Stimulated activated CD8-positive, alpha-beta memory T cell treated with anti-CD3 and anti-CD28 coated beads, Interleukin-4, amount 100 ng/mL, for 48 hours (primary cell): ENCODE data around the gene CEACAM8.
A peak's percentile ranks its signal among the peaks of the same experiment; 100 is the strongest.
"Not testable (repeated sequence)": the region's sequence is repeated elsewhere in the genome, so short reads cannot be mapped to it uniquely, and the experiment has no call there.

ENCODE experiments used
- DNase-seq: peaks from one replicate; pipeline ENCODE4 v3.0.0-alpha.2; 2020

The CEACAM8 gene

DNA sequence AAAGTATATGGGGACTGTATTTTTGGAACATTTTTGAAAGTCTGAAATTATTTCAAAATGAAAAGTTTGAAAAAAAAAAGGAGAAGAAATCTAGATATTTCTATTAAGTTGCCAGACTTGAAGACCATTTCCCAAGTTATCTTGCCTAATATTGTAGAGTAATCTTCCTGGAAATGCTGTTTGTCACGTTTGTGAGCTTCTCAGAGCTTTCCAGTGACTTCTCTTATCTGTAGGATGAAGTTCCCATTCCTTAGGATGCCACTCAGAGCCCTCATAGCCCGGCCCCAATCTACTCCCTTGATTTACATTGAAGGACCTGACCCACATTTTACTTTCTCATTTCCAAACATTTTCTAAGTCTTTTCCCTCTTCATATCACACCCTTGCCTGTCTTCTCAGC, 23.6 kb downstream of the CEACAM8 start:
- DNase-seq: no peak

DNA sequence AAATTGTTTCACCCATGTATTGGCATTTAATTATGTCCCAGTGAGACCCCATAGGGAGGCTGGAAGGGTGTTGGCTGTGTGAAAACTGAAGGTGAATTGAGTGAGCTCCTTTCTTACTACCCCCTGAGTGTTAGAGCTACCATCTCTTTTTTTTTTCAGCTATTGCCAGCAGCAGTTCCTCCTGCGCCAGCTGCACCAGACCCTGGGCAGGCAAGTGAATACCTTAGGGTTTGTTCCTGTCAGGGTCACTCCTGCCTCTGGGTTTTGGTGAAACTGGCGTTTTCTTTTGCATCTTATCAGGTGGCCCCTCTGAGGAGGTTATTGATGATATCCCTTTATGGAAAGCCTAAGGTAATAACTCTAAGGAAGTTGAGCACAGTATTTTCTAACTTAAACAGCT, 25.5 kb downstream of the CEACAM8 start:
- DNase-seq: no peak

DNA sequence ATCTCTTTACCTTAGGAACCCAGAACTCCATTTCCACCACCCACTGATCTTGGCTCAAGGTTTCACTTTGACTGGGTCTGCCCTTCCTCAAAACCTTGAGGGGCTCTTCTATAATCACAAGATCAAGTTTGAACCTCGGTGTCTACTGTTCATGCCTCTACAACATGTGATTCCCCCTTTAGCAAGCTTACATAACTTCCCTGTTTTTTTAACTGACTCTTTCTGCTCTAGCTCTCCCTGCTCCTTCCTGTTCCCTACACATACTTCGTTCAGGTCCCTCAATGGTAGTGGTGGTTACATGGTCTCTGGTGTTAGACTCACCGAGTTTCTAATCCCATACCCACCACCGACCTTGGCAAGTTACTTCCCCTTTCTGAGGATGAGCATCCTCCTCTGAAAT, 26.7 kb downstream of the CEACAM8 start:
- no peak for DNase-seq

DNA sequence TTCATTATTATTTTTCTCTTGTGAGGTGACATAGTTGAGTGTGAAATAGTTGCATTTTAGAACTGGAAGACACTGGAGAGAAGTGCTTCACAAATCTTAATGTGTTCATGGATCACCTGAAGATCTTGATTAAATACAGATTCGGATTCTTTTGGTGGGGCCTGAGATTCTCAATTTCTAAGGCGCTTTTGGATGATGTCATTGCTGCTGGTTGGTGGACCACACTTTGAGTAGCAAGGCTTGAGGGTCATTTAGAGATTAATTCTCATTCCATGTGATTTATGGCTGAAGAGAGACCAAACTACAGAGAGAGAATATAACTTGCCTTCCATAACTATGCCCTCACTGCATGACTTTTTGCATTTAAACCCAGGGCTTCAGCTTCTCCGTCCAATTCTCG, 27.2 kb downstream of the CEACAM8 start:
- no peak for DNase-seq

DNA sequence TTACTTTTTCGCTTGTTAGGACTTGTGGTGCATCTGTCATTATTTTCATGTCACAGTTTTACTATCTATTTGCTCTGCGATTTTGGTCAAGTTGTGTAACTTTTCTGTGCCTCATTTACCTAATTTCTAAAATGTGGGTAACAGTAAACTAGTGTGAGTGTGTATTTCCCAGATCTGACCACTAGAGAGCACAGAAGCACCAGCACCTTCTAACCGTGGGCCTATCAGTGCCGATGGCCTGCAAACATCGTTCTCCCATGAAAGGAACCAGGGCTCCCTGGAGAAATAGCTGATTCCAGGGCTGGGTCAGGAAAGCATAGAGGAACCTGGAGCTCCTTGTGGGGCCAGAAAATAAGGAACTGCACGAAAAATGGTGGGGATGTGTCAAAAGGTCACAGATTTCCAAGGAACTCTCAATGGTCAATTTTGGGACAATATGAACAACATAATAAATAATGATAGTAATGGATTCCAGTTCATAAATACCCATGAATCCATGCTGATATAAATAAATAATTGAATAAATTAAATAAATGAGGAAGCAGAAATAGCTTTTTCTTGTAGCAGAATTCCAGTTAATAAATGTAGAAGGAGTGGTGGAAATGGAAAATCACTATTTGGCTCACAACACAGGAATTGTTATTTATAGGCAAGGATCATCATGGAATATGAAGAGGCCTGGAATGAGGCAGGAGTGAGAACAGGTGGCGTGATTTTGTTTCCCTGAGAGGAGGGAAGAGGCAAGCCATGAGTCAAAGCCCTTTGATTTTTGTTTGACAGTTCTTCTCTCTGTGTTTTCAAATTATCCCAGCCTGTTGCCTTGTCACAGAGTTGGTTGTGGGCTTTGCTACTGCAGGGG, 31.1 kb downstream of the CEACAM8 start:
- DNase-seq: peak; percentile 30

DNA sequence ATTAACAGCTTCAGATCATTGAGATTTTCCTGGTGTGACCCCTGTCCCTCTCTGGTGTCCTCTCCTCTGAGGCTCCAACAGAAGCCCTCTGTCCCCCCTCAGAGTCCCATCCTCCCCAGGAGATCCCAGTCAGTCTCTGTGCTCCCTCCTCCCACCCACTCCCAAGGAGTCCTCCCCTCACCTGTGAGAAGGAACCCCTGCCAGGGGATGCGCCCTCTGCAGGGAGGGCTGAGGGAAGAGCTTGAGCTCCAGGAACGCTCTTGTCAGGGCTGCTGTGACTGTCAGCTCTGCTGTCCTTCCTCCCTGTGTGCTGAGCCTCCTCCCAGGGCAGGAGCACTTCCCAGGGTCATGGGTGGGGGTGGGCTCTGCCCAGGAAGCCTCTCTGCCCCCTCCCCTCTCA, 33.2 kb downstream of the CEACAM8 start:
- no peak for DNase-seq

DNA sequence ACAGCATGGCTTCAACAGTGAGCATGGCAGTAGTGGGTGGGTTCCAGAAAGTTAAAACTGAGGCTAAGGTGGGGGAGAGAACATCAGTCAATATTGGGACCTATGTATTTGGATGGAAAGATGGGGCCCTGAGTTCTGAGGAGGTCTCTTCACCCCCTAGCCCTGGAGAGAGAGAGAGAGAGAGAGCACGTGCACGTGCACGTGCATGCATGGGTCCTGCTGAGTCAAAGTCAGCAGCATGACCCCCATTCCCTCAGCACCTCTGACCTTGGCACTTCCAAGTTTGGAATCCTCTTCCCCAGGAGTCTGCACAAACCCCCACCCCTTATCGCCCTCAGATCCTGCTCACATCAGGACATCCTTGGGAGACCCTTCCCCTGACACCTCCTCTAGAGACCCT, 34.0 kb downstream of the CEACAM8 start:
- DNase-seq: no peak

DNA sequence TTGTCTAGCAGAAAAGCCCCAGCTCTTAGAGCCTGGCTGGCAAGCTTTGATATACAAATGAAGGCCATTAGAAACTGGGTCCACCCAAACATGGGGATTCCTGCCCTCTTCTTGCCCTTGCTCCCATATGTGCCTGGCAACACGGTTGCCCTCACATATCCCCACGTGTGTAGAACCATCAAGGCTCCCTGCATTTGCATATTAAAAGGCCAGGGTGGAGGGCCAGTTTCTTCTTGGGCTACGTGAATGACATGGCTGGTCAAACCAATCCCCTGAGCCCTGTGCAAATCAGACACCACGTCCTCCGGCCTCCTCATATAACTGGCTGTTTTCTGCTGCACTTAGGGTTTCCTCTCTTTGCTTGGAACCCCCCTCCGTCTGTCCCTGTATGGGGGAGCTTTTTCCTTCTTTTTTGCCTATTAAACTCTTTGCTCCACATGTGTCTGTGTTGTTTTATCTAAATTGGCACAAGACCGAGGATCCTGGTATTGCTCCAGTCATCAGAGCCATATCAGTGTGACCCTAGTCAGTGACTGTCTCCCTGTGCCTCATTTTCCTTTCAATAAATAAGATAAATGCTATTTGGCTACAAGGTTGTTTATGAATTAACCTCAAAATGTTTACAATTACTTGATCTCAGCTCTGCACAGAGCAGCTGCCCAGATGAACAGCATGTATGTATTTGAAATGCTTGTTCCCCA, 36.1 kb downstream of the CEACAM8 start:
- DNase-seq: no peak

DNA sequence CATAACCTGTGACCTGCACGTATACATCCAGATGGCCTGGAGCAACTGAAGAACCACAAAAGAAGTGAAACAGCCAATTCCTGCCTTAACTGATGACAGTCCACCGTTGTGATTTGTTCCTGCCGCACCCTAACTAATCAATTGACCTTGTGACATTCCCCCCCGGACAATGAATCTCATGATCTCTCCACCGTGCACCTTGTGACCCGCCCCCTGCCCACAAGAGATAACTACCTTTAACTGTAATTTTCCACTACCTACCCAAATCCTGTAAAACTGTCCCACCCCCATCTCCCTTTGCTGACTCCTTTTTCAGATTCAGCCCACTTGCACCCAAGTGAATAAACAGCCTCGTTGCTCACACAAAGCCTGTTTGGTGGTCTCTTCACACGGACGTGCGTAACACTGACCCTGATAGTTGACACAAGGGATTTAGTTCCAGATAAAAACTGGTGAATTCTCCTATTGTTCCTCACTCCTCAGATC, 37.3 kb downstream of the CEACAM8 start:
- DNase-seq: not testable (repeated sequence)

DNA sequence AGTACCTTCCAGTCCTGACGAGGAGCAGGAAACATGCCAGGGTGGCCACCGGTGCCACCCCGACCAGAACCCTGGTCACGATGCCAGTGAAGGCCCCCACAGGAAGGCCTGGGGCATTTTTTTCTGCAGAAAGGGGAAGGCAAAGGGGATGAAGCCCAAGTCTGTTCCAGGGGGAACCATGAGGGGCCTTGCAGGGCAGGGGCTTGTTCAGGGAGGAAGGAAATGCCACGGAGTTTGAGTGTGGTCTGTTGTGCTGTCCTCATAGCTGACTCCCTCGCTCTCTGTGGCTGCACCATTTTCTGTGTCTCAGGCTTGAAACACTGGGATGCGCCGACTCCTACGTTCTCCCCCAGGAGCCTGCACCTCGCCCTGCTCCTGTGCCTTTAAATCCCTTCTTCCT, 38.9 kb downstream of the CEACAM8 start:
- no peak for DNase-seq

DNA sequence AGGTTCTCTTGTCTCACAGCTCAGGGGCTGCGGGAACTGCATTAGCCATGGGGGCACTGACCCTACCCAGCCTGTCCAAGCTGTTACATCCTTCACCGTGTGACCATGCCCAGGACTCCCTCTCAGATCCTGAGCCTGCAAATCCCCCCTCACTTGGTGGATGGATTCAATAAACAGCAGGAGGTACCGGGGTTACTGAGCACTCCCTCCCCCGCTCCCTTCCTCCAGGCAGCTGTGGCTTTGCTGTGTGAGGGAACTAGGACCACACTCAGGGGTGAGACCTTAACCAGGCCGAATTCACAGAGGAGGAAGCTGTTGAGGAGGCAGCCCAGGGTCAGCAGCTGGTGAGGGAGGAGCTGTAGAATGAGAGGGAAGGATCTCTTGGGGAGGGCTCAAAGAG, 39.4 kb downstream of the CEACAM8 start:
- DNase-seq: no peak

DNA sequence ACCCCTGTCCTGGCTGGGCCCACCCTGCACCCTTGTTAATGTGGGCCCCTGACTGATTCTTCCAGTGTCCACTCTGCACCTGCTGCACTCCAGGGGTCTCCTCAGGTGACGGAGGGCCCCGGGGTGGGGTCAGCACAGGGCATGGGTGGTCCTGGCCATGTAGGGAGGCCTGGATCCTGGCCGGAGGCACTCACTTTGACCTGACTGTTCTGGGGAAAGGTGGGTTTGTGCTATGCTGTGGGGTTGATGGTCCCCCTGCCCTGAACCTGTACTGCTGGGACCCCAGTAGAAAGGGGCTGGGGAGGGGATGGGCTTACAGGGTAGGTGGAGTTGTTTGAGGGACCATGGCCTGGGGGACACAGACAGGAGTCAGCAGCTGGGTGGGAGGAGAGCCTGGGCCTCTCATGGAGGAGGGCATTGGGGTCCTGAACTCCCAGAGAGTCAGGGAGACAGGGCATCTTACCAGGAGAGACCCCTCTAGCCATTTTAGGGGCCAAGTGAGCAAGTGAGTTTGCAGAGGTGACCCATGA, 40.6 kb downstream of the CEACAM8 start:
- no peak for DNase-seq

DNA sequence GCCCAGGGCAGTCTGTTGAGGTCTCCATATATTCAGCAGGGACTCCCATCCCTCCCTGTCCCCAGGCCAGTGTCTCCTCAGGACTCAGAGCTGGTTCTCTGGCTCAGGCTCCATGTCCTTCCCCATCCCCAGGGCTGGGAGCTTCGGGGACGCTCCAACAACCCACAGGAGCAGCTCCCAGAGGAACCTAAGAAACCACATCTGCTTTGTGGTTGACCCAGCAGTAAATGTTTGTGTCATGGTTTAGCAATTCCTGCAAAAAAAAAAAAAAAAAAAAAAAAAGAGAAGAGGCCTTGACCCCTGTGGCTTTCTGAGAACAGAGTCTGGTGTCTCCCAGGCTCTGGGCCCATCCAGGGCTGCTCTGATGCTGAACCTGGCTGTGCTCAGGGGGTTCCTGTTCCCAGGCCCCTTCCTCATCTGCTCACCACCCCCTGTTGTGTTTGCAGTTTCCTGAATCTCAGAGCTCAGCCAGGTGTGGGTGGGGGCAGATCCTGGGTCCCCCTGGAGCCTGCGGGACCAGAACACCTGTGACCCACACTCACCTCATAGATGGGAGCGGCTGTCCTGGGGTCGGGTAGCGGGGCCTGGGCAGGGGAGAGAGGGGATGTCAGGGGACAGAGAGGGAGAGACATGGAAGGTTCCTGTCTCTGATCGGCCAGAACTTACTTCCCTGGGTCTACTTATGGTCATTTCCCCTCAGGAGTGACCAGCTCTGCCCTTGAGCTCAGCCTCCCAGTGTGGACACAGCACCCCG, 41.3 kb downstream of the CEACAM8 start:
- DNase-seq: no peak

DNA sequence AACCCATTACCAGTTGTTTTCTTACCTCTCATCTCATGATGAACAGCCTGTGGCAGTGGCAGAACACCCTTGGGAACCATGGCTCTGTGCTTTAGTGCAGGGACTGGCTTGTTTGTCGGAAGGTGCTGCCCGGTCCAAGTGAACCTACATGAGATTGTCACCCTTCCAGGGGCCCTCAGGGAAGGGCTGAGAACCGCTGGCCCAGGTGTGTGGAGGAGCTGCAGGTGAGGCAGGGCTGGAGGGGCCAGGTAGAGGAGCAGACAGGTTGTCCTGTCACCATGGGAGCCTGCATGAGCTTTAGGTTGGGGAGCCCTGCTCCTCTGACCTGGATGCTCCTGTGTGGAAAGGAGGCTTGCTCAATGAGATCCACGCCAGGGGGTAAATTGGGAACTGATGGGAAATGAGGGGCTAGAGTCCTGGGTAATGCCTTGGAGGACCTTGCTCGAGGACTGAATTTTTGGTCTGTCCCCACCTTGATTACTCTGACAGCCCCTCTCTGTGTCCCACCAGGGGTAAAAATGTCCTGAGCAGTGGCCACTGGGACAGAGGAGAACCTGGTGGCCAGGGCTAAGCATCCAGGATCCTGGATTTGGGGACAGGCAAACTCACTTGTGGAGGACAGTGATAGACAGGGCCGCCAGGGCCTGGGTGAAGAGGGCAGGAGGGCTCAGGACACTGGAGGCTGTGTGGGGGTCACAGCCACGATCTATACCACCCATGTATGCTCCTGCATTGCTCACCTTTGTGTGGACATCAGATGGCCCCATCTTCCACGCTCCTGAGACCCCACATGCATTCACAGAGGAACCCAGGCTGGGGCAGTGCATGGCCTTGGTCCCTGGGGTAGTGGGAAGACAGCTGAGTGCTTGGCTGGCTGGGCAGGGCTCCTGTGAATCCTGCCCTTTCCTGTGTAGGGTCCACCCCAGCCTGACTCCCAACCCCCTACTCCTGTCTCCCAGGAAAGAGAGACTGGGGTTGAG, 42.3 kb downstream of the CEACAM8 start:
- no peak for DNase-seq

DNA sequence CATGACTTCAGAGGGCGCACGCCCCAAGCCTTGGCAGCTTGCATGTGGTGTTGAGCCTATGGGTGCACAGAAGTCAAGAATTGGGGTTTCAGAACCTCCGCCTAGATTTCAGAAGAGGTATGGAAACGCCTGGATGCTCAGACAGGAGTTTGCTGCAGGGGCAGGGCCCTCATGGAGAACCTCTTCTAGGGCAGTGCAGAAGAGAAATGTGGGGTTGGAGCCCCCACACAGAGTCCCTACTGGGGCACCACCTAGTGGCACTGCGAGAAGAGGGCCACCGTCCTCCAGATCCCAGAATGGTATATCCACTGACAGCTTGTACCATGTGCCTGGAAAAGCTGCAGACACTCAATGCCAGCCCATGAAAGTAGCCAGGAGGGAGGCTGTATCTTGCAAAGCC, 44.2 kb downstream of the CEACAM8 start:
- not testable (repeated sequence) for DNase-seq

DNA sequence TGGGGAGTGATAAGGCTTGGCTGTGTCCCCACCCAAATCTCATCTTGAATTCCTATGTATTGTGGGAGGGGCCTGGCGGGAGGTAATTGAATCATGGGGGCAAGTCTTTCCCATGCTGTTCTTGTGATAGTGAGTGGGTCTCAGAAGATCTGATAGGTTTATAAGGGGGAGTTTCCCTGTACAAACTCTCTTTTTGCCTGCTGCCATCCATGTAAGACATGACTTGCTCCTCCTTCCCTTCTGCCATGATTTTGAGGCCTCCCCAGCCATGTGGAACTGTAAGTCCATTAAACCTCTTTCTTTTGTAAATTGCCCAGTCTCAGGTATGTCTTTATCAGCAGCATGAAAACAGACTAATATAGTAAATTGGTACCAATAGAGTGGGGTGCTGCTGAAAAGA, 45.7 kb downstream of the CEACAM8 start:
- DNase-seq: not testable (repeated sequence)

DNA sequence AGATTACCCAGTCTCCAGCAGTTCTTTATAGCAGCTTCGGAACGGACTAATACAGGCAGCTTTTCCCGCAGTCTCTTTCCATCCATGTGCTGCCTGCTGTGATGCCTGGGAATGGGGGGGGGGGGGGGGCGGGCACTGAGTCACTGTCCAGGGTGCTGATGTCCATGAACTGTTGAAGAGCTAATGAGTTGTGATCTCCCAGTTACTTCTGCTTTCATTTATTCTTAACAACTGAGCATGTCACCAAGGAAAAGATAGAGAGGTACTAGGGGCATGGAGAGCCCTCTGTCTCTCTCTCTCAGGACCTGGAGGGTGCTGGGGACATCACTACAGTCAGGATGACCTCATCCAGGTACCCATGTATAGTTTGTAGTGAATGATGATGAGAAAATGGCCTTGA, 46.2 kb downstream of the CEACAM8 start:
- no peak for DNase-seq

DNA sequence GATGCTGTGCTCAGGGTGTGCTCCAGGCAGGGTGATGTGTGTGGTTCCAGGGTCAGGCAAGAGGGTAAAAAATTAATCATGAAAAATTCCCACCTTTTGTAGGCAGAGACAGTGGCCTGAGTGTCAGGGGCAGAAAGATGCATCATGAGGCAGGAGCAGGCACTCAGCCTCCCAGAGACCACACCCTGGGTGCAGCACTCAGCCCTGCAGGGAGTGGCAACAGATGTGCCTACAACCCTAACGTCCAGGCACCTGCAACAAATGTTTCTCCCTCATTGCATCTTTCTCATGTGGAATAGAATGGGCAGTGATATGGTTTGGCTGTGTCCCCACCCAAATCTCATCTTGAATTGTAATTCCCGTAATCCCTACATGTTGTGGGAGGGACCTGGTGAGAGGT, 46.8 kb downstream of the CEACAM8 start:
- DNase-seq: no peak

DNA sequence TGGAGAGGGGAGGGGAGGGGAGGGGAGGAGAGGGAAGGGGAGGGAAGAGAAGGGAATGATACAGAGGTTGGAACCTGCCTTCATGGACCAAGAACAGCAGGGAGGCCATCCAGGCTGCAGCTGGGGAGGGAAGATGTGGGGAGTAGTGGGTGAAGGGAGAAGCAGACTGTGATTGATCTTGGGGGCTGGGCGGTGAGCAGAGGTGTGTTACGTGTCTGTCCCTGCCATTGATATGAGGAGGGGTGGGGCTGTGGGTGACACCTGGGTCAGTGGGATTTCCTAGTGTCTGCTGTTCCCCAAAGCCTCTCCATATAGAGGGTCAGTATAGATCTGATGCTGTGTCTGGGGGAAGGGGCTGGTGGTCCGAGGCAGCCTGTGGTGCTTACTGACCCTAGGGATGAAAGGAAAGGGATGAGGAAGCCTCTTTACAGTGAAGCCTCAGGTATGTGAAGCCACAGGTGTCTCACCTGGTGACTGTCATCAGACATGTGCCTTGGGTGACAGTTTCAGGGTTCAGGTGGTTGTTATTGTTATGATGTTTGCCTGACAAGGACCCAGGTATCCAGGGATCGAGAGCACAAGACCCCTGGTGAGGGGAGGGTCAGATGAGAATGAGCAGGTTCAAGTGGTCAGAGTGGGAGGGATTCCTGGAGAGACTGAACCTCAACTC, 47.8 kb downstream of the CEACAM8 start:
- DNase-seq: no peak

DNA sequence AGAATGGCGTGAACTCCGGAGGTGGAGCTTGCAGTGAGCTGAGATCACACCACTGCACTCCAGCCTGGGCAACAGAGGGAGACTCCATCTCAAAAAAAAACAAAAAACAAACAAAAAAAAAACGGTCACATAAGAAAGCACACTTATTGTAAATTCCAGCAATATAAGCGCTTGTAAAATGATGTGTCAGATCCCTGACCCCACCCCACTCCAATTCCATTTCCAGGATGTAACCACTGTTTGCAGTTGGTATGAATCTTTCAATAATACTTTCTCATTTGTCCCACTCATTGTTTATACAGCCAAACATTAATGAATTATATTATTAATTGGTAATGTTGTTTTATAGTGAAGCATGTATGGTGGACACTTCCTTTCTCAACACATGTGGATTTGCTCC, 50.6 kb downstream of the CEACAM8 start:
- no peak for DNase-seq

DNA sequence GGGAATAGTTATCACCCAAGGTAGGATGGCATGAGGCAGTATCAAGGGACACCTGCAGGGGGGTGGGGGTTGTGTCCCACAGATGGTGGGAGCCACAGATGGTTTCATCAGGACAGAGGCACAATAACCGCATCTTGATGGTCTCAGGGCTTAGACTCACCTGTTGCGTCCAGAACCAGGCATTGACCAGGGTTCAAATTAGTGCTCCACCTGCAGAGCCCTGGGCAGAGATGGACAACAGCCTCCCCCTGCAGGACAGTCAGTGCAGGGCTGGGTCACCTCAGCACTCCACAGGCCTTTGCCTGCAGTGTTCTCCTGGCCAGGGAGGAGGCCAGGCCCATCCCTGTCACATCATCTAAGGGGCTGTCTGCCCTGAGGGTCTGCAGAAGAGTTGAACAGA, 51.9 kb downstream of the CEACAM8 start:
- DNase-seq: no peak
